ENCODE data around the gene ZNF609.
"Not testable (repeated sequence)": the region's sequence is repeated elsewhere in the genome, so short reads cannot be mapped to it uniquely, and the experiment has no call there.

The ZNF609 gene

GRCh38 chr15:64623347-64623996 lies 163.1 kb downstream of the ZNF609 start:
- no peak overlapping the region for H3K27ac ChIP-seq
- TF ChIP-seq CTCF (conservative IDR thresholded peaks at IDR 0.05; ENCODE audit: low read depth) = no peak
- ChIA-PET CTCF (no interaction called here), POLR2A (ENCODE audit: low non-redundant PET) (no interaction called here)
- DNase-seq (ENCODE audit: low spot score) = no peak

GRCh38 chr15:64624242-64624641 lies 163.9 kb downstream of the ZNF609 start:
- no peak overlapping the region for H3K27ac ChIP-seq
- no peak for TF ChIP-seq CTCF (conservative IDR thresholded peaks at IDR 0.05; ENCODE audit: low read depth)
- ChIA-PET CTCF (no interaction called here), POLR2A (ENCODE audit: low non-redundant PET) (no interaction called here)
- no peak for DNase-seq (ENCODE audit: low spot score)

- POLR2A ChIA-PET (ENCODE audit: low non-redundant PET) = no interaction called here
- DNase-seq (ENCODE audit: low spot score) = no peak
- CTCF ChIA-PET = no interaction called here
- no peak overlapping the region for H3K27ac ChIP-seq
- no peak for TF ChIP-seq CTCF (conservative IDR thresholded peaks at IDR 0.05; ENCODE audit: low read depth)
Measured at GRCh38 chr15:64629063-64629462, 168.7 kb downstream of the ZNF609 start.

- TF ChIP-seq CTCF (conservative IDR thresholded peaks at IDR 0.05; ENCODE audit: low read depth) = no peak
- CTCF ChIA-PET = no interaction called here
- H3K27ac ChIP-seq = no peak overlapping the region
- no peak for DNase-seq (ENCODE audit: low spot score)
- POLR2A ChIA-PET (ENCODE audit: low non-redundant PET) = no interaction called here
Measured at GRCh38 chr15:64630396-64631107, 170.2 kb downstream of the ZNF609 start.

- POLR2A ChIA-PET (ENCODE audit: low non-redundant PET); H3K27ac ChIP-seq; CTCF ChIA-PET; DNase-seq (ENCODE audit: low spot score): not testable (repeated sequence)
Measured at GRCh38 chr15:64632639-64633038, 172.3 kb downstream of the ZNF609 start.

GRCh38 chr15:64633332-64633731 lies 173.0 kb downstream of the ZNF609 start:
- no peak for DNase-seq (ENCODE audit: low spot score)
- ChIA-PET CTCF (interaction anchor here (0.7 kb wide), 1 partner anchor 62 kb away, joined by 5 read pairs; no protein-coding TSS in a partner anchor), POLR2A (ENCODE audit: low non-redundant PET) (no interaction called here)
- TF ChIP-seq CTCF (conservative IDR thresholded peaks at IDR 0.05; ENCODE audit: low read depth) = no peak
- H3K27ac ChIP-seq = peak overlapping the region; percentile 7; the same call in 1 of the 2 replicates

GRCh38 chr15:64634027-64634426 lies 173.6 kb downstream of the ZNF609 start:
- no peak for DNase-seq (ENCODE audit: low spot score)
- no peak for TF ChIP-seq CTCF (conservative IDR thresholded peaks at IDR 0.05; ENCODE audit: low read depth)
- H3K27ac ChIP-seq = no peak overlapping the region
- POLR2A ChIA-PET (ENCODE audit: low non-redundant PET) = no interaction called here
- CTCF ChIA-PET = interaction anchor here (0.6 to 1.7 kb wide), 2 partner anchors 16 to 20 kb away, joined by 5 to 6 read pairs; no protein-coding TSS in a partner anchor

Data from RWPE1 (cell line).